Left hindlimb (tissue), 1 donor: ENCODE data around the gene NUDT2.
"Not testable (repeated sequence)": the region's sequence is repeated elsewhere in the genome, so short reads cannot be mapped to it uniquely, and the experiment has no call there.

Experiments used
- DNase-seq: peaks from one replicate; pipeline ENCODE4 v3.0.0-alpha.2; 2018

Gene NUDT2

DNA sequence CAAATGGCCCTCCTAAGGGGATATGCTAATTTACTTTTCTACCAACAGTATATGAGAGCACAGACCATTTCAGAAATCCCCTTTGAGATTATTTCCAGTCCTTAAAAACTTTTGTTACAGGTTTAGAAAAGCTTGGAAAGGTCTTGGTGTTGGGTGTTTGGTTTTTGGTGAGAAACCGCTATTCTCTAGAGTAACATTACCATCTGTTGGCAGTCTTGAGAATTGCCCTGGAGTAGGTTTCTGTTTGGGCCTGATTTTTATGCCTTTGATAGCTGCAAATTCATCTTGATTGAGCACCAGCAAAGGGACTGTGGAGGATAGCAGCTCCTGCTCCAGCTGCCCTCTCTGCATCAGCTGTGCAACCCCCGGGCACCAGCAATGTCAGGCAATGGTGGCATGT, 8.0 kb downstream of the NUDT2 start:
- no peak for DNase-seq

DNA sequence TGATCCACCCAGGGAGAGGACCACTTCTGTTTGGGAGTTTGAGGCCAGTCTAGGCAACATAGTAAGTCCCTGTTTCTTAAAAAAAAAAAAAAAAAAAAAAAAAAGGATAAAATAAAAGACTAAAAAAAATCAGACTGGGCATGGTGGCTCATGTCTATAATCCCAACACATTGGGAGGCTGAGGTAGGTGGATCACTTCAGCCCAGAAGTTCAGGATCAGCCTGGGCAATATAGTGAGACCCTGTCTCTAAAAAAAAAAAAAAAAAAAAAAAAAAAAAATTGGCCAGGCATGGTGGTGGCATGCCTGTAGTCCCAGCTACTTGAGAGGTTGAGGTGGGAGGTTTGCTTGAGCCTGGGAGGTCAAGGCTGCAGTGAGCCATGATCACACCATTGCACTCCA, 8.7 kb downstream of the NUDT2 start:
- not testable (repeated sequence) for DNase-seq

DNA sequence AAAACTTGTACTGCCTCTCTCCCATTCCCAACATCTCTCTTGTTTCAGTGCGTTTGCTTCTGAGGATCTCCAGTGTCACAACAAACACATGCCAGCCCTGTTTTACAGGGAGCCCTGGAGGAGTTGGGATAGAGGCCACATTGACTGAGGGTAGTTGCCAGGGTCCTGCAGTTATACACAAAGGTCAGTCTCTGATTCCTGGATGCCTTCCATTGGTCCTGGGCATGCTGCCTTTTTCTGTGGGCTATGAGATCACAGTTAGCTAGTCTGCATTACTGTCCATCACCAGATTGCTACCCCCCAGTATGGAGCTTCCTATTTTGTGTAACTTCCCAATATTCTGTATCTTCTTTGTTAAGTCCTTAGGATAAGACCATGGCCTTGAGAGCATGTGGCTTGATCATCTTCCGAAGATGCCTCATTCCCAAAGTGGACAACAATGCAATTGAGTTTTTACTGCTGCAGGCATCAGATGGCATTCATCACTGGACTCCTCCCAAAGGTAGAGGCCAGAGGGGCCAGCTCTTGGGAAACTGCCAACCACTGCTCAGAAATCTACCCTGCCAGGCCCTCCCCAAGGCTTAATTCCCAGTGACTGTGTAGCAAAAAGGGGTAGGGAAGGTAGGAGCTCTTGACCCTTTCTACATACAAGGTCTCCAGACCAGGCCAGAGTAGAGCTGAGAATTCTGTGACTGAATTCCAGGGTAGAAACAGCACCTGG, 9.5 kb downstream of the NUDT2 start:
- DNase-seq: no peak

DNA sequence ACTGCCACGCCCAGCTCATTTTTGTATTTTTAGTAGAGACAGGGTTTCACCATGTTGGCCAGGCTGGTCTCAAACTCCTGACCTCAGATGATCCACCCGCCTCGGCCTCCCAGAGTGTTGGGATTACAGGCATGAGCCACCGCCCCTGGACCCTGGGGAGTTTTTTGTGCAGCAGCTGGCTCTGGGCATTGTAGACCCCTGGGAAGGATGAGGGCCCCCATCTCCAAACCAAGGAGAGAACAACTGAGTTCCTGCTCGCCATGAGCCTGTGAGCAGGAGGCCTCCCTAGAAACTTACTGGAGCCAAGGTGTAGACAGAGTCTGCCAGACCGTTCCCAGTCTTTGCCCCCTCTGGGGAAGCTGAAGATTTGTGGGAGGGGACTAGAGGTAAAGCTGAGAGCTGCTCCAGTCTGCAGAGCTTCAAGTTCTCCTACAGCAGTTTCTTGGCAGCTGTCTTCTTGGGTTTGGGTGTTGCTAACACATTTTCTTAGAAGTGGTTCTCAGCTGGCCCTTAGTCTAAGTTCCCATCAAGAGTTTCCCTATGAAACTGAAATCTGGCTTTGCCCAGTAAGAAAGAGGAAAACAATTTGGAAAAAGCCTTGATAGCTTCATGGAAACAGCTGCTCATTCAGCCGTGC, 12.4 kb downstream of the NUDT2 start:
- no peak for DNase-seq

DNA sequence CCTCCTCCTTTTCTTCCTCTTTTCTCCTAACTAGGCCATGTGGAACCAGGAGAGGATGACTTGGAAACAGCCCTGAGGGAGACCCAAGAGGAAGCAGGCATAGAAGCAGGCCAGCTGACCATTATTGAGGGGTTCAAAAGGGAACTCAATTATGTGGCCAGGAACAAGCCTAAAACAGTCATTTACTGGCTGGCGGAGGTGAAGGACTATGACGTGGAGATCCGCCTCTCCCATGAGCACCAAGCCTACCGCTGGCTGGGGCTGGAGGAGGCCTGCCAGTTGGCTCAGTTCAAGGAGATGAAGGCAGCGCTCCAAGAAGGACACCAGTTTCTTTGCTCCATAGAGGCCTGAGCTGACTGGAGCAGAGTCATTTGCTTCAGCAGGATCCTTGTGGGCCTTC, 13.7 kb downstream of the NUDT2 start:
- DNase-seq: peak; percentile 83

DNA sequence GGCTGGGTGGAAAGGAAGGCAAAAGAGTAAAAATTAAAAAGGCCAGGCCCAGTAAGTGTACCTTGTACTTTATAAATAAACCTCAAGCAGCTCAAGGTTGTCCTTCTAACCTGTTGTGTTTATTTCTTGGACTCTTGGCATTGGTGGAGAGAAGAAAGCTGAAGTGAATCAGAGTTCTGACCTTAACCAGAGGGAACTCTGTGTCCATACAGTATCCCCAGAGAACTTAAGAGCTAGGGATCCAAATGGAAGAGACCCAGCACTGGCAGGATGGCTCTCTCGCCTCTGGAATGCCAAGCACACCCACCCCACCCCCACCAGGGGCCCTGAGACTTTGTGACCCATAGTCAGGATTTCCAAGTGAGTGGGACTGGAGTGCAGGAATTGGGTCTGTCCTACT, 14.2 kb downstream of the NUDT2 start:
- DNase-seq: no peak

DNA sequence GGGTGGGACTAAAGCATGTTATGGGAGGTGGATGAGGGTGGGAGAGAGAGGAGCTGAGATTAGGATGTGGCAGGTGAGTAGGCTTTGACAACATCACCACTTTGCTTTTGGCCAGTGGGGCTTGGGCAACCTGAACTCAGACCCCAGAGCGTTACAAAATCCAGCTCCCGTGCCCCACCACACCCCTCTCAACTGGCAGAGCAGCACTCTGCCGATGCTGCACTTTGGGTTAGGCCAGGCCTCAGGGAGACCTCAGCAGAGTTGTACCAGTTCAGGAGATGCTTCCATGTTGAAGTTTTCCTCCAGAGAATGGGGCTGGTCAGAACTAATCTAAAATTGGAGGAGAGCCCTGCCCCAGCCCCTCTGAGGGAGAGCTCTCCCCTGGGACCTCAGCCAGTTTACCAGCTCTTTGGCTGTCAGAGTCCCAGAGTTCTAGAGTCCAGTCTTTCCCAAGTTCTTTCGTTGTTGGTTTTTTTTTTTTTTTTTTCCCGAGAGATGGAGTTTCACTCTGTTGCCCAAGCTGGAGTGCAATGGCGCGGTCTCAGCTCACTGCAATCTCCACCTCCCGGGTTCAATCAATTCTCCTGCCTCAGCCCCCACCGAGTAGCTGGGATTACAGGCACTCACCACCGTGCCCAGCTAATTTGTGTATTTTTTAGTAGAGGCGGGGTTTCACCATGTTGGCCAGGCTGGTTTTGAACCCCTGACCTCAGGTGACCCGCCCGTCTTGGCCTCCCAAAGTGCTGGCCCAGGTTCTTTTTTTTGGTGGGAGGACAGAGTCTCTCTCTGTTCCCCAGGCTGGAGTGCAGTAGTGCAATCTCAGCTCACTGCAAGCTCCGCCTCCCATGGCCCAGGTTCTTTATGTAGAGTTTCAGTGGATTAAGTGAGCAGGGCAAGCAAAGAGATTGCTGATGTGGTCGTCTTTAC, 17.8 kb downstream of the NUDT2 start:
- DNase-seq: no peak

DNA sequence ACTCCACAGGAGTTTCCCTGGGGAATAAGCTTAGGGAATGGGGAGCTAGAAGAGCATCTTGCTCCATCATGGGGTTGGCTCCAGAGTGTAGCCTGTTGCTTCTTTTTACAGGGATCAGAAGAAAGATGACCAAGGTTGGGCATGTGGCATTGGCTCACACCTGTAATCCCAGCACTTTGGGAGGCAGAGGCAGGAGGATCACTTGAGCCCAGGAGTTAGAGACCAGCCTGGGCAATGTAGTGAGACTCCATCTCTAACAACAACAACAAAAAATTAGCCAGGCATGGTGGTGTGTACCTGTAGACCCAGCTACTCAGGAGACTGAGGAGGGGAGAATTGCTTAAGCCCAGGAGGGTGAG, 18.4 kb downstream of the NUDT2 start:
- DNase-seq: no peak

DNA sequence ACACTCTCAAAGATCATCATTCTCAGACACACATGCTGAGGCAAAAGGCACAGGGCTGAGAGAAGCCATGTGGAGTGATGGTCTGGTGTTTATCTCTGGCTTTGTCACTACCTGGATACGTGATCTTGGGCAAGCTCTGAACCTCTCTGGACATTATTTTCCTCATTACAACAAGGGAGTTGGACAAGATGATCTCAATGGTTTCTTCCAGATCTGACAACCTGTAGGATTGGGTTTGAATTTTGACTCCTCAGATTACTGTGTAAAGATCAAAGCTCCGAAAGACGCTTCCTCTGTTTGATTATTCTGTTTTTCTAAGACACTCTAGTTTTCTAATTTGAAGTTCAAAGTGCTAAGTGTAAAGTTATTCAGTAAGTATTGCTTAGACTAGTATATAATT, 20.0 kb downstream of the NUDT2 start:
- DNase-seq: no peak

DNA sequence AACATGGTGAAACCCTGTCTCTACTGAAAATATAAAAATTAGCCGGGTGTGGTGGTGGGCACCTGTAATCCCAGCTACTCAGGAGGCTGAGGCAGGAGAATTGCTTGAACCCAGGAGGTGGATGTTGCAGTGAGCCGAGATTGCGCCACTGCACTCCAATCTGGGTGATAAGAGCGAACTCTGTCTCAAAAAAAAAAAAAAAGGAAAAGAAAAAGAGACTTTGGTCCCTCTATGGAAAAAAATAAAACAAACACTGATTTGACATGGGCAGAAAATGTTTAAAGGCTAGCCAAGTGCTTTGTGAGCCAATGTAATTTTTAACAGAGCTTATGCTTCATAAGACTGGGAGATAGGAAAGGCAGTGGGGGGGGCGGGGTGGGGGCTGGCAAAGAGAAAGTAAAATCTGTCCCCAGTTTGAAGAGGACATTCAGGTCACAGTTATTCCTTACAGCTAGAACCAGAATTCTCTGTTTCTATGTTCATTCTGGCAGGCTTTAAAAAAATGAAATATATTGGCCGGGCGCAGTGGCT, 22.8 kb downstream of the NUDT2 start:
- not testable (repeated sequence) for DNase-seq

DNA sequence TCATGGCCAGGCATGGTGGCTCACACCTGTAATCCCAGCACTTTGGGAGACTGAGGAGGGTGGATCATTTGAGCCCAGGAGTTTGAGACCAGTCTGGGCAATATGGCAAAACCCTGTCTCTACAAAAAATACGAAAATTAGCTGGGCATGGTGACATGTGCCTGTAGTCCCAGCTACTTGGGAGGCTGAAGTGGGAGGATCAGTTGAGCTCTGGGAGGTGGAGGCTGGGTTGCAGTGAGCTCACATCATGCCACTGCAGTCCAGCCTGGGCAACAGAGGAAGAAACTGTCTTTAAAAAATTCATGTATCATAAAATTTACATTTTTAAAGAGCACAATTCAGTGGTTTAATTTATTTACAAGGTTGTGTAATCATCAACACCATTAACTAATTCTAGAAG, 23.6 kb downstream of the NUDT2 start:
- not testable (repeated sequence) for DNase-seq

DNA sequence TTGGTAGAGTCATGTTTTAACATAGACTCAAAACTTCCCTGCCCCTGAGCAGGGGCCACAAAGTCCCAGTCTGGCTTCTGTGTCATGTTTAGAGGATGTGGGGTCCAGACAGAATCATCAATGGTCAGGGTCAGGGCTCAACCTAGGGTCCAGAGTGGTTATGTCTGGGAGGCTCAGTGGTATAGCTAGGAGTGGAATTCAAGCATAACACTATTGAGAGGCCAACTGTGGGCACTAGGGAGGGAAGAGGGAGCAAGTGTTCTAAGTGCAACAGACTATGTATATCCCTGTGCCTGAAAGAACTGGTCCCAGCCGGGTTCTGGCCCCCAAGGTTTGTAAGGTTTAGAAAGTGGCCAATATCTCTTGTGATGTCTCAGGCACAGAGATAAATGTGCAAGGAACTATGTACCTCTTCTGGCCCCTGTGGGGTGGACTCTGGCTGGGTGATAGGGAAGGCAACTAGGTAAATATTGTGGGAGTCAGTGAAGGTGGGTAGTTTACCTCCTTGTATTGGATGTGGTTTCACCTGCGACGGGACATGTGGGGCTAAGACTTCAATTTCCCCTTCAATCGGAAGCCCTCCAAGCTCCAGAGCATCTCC, 33.3 kb downstream of the NUDT2 start:
- no peak for DNase-seq

DNA sequence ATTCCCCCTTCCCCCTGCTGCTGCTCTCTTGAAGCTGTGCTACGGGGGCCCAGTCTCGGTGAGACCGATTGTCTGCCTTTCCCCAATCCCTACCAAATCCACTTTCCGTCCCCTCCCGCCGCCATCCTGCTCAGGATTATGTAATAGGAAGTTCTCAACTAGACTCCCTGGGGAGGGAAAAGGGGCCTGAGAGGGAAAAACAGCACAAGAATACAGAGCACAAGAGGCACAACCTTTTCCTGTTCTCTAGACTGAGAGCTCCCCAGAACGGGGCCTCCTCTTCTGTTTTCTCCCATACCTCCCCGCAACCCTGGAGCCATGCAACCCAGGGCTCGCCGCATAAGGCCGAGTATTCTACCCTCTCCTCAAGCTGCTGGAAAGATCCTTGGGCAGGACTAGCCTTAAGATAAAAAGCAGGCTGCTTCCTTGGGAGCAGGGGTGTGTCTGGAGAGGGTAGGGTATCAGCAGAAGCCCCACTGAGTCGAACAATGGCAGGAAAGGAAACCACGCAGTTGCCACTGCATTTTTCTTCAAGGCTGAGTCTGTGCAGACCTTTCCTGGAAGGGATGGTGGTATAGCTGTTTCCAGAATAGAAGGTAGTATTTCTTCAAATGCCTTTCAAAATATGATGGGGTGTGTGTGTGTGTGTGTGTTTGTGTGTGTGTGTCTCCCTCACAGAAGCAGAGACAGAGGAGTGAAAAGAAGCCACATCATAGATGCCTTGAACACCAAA, 34.4 kb downstream of the NUDT2 start:
- peak; percentile 83 for DNase-seq

DNA sequence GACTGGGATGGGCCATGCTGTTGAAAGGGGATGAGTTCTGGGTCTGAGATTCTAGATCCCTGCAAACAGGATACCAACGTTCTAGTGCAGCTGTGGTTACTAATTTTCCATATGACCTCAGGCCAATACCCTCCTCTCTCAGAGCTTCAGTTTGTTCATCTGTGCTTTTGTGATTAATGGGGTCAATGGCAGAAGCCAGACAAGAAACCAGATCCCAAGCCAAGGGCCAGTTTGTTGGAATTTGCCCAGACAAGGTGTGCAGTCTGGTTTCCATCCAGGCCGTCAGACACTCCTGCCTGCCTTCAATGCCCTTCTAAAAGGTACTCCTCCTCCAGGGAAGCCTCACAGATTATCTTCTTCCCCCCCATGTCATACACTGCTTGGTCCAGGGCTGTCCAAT, 35.9 kb downstream of the NUDT2 start:
- no peak for DNase-seq

DNA sequence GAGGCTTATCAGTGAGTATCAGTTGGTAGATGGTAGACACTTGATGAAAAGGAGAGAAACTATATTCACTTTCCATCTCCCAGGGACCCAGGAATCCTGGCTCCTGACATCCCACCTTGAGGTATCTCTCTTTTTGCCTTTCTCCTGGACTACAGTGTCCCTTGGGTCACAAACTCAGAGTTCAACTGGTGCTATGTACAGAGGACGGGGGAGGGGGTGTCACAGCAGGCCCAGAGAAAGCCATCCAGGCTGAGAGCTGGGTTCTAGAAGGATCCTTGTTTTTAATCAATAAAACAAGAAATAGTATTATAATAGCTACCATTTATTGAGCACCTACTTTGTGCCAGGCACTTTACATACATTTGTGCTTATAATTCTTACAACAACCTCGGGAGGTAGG, 37.0 kb downstream of the NUDT2 start:
- no peak for DNase-seq

DNA sequence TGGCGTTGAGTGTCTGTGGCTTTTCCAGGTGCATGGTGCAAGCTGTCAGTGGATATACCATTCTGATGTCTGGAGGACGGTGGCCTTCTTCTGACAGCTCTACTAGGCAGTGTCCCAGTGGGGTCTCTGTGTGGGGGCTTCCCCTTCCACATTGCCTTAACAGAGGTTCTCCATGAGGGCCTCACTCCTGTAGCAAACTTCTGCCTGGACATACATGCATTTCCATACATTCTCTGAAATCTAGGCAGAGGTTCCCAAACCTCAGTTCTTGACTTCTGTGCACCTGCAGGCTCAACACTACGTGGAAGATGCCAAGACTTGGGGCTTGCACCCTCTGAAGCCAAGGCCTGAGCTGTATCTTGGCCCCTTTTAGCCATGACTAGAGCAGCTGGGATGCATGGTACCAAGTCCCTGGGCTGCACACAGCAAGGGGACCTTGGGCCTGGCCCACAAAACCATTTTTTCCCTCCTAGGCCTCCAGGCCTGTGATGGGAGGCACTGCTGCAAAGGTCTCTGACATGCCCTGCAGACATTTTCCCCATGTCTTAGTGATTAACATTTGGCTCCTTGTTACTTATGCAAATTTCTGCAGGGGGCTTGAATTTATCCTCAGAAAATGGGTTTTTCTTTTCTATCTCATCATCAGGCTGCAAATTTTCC, 38.5 kb downstream of the NUDT2 start:
- not testable (repeated sequence) for DNase-seq

DNA sequence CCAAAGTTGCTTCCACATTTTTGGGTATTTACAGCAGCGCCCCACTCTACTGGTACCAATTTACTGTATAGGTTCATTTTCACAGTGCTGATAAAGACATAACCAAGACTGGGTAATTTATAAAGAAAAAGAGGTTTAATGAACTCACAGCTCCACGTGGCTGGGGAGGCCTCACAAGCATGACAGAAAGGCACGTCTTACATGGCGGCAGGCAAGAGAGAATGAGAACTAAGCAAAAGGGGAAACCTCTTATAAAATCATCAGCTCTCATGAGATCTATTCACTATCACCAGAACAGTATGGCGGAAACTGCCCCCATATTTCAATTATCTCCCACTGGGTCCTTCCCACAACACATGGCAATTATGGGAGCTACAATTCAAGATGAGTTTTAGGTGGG, 39.4 kb downstream of the NUDT2 start:
- not testable (repeated sequence) for DNase-seq

DNA sequence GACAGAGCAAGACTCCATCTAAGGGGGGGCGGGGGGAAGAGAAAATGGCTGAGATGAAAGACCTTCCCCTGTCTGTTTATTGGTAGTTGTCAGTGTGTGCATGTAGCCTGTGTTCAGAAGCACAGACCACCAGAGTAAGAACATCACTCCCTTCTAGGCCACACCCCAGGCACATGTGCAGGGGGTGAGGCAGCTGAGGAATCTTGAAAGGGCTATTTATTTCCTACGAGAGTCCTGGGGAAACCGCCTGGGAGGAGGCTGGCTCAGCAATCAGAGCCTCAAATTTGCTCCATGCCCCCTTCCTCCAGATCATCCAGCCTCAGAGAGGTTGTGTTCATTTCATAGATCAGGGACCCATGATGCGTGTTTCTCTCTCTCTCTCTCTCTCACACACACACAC, 40.3 kb downstream of the NUDT2 start:
- DNase-seq: no peak

DNA sequence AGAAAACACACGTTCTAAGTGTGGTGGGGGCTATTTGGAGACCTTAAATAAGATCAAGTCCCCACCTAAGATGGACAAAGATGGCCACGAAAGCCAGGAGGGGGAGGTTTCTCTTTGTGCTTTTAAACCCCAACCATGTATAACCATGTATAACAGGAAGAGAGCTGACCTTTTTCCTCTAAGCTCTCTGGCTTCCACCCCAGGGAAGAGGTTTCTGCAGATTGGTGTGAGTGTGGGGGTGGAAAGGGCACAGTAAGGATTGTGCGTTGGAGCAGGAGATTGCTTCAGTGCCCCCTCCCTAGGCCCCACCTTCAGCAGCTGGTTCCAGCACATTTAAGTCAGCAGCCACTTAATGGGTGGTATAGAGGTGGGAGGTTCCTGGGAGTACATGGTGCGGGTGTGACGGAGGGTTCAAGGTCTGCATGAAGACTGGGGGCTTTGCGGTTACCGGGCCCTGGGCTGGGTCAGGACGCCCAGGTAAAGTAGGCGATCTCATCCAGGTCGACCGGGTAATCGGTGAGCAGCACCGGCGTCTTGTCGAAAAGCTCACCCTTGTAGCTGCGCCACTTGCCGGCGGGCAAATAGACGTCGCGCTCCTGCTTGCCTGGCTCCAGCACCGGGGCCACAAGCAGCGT, 41.1 kb downstream of the NUDT2 start:
- DNase-seq: no peak

DNA sequence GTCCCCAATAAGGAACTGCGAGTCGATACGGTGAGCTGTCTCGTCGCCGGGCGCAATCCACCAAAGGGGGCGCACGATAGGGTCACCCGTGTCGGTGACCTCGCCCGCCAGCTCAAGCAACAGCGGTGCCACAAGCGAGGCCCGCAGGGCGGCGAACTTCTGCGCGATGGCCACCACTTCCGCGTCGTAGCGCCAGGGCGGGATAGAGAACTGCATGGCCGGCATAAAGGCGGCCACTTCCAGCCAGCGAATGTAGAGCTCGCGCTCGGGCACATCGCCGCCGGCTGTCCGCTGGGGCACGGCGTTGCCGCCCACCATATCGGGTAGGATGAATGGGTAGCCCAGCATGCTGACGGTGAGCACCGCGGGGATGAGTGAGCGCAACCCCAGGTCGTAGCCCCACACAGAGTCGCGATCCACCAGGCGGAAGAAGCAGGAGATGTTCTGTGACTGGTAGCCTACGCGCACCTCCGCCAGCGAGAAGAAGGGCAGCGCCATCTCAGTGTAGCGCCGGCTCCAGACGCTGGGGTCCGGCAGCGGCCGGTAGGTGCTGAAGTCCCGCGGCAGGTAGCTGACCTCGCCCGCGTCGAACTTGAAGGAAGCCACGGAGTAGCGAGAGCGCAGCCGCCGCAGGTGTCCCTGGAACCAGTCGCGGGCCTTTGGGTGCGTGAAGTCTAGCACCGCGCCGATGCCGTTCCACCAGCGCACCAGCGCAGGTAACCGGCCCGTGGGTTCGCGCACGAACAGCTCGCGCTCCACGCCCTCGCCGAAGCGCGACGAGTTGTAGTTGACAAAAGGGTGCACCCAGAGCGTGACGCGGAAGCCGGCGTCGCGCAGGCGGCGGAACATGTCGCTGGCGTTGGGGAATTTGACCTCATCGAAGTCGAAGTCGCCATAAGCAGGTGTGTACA, 41.9 kb downstream of the NUDT2 start:
- DNase-seq: no peak
